ENCODE results near the gene NF2.

The NF2 gene

DNA sequence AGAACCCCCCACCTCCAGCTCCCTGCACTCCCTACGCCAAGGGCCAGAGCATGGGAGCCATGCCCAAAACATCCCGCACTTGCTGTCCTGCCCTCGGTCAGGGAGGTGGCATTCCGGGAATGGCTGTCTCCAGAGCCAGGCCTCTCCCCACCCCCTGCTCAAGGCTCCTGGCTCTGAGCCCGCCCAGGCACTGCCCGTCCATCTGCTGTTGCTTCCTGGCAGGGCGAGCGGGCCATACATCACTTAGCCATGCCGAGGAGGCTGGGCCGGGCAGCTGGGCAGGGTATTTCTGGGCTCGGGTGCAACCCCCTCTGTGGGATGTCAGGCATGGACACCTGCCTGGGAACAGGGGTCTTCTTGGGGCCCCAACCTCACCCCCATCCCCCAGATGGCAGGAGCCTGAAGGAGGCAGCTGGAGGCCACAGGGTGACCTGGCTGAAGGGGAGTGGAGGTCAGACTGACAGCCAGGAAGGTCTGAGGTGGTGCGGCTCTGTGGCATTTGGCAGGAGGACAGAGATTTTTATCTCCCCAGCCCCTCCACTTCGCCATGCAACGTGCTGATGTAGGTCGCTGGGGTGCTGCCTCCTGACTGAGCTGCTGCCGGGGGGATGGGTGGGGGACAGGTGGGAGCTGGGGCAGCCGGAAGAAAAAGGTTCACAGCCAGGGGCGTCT is 107.6 kb downstream of the NF2 start:
- DNase-seq (ENCODE audit: extremely low read depth, low read depth) = no peak
- H3K4me3 ChIP-seq (replicated peaks; ENCODE audit: low read depth, low read length) = no peak overlapping the region
- TF ChIP-seq, protein P1, sequence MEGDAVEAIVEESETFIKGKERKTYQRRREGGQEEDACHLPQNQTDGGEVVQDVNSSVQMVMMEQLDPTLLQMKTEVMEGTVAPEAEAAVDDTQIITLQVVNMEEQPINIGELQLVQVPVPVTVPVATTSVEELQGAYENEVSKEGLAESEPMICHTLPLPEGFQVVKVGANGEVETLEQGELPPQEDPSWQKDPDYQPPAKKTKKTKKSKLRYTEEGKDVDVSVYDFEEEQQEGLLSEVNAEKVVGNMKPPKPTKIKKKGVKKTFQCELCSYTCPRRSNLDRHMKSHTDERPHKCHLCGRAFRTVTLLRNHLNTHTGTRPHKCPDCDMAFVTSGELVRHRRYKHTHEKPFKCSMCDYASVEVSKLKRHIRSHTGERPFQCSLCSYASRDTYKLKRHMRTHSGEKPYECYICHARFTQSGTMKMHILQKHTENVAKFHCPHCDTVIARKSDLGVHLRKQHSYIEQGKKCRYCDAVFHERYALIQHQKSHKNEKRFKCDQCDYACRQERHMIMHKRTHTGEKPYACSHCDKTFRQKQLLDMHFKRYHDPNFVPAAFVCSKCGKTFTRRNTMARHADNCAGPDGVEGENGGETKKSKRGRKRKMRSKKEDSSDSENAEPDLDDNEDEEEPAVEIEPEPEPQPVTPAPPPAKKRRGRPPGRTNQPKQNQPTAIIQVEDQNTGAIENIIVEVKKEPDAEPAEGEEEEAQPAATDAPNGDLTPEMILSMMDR (IDR thresholded peaks at IDR 0.05; ENCODE audit: low read depth, low read length, missing control alignments) = no peak

DNA sequence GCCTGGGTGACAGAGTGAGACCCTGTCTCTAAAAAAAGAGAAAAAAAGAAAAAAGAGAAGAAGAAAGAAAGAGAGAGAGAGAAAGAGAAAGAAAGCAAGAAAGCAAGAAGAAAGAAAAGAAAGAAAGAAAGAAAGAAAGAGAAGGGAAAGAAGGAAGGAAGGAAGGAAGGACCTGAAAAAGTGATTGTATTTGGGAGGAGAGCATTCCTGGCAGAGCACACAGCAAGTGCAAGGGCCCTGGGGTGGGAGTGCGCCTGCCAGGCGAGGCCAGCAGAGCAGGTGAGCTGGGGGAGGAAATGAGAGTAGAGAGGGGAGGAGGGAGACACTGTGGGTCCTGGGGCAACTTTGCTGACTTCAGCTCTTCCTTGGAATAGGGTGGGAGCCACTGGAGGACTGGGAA is 108.7 kb downstream of the NF2 start:
- TF ChIP-seq, protein P1 (IDR thresholded peaks at IDR 0.05; ENCODE audit: low read depth, low read length, missing control alignments) = no peak
- no peak for DNase-seq (ENCODE audit: extremely low read depth, low read depth)
- H3K4me3 ChIP-seq (replicated peaks; ENCODE audit: low read depth, low read length) = no peak overlapping the region

- TF ChIP-seq, protein P1 (IDR thresholded peaks at IDR 0.05; ENCODE audit: low read depth, low read length, missing control alignments) = no peak
- no peak overlapping the region for H3K4me3 ChIP-seq (replicated peaks; ENCODE audit: low read depth, low read length)
- no peak for DNase-seq (ENCODE audit: extremely low read depth, low read depth)
Measured at GRCh38 chr22:29713156-29713727, 109.8 kb downstream of the NF2 start.

DNA sequence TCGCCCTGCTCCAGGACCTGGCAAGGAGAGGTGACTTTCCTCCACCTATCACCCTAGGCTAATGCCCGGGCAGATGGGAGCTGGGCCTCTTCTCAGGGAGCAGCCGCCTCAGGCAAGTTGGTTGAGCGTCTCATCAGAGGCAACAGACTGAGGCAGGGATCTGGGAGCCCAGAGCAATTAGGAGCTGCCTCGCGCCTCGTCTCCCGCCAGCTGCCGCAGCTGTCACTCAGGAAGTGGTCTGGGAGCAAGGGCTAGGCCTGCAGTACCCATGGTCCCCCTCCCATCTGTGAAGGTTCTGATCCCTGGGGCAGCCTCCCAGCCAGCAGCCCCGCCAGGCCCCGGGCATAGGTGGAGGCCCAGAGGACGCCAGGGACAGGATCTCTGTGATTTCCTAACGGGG is 111.8 kb downstream of the NF2 start:
- TF ChIP-seq, protein P1 (IDR thresholded peaks at IDR 0.05; ENCODE audit: low read depth, low read length, missing control alignments) = no peak
- DNase-seq (ENCODE audit: extremely low read depth, low read depth) = no peak
- H3K4me3 ChIP-seq (replicated peaks; ENCODE audit: low read depth, low read length) = no peak overlapping the region

DNA sequence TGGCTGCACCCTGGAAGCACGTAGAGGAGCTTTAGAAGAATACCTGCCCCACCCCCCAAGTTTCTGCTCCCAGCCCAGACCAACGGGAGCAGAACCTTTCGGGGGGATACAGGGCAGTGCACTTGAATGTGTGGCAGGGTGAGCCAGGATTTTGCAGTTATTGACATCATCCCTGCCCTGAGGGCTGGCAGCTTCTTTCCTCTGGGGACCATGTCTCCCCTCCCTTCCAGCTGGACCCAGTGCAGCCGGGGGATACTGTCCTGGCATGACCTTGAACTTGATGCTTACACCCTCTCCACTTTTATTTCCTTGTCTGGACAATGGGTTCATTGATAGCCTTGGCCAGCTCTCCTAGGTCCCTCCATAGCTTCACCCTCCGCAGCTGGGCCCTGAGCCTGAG is 112.3 kb downstream of the NF2 start:
- TF ChIP-seq, protein P1 (IDR thresholded peaks at IDR 0.05; ENCODE audit: low read depth, low read length, missing control alignments) = no peak
- H3K4me3 ChIP-seq (replicated peaks; ENCODE audit: low read depth, low read length) = no peak overlapping the region
- DNase-seq (ENCODE audit: extremely low read depth, low read depth) = no peak

- no peak overlapping the region for H3K4me3 ChIP-seq (replicated peaks; ENCODE audit: low read depth, low read length)
- peak; percentile 24 for DNase-seq (ENCODE audit: extremely low read depth, low read depth)
- TF ChIP-seq, protein P1 (IDR thresholded peaks at IDR 0.05; ENCODE audit: low read depth, low read length, missing control alignments) = no peak
Measured at GRCh38 chr22:29716814-29717545, 113.5 kb downstream of the NF2 start.

Data from HFF-Myc (cell line).